T-helper 17 cell (primary cell): ENCODE measurements around the gene ASIC2. TPM values are rescaled to one million over a fixed set of nuclear protein-coding genes. Genes with fewer than 3 reads are reported as not detected.
"Not testable (repeated sequence)": the region's sequence is repeated elsewhere in the genome, so short reads cannot be mapped to it uniquely, and the experiment has no call there.

Experiments
- ATAC-seq: fragments of 150-1000 bp; cut with Tn5 transposase; 2 replicates; pipeline ENCODE4 v1.10.0; 2021; ENCODE audit warnings: mild to moderate bottlenecking, moderate library complexity
- DNase-seq, 3 donors: peaks; one replicate each; pipeline versions ENCODE4 v3.0.0 to v3.0.0-alpha.2; 2020 to 2021
- H3K9me3 ChIP-seq: one replicate; pipeline ENCODE4 v1.7.0; 2013; ENCODE audit warnings: low read length, mild to moderate bottlenecking; ENCODE audit not compliant: control insufficient read depth, poor library complexity, severe bottlenecking
- H3K27ac Mint-ChIP-seq: one replicate; pipeline ENCODE4 v1.8.0; 2022; ENCODE audit warnings: mild to moderate bottlenecking, moderate library complexity, mixed read lengths
- H3K27me3 Mint-ChIP-seq: one replicate; pipeline ENCODE4 v1.8.0; 2022; ENCODE audit warnings: mixed read lengths
- H3K36me3 Mint-ChIP-seq: one replicate; pipeline ENCODE4 v1.8.0; 2022; ENCODE audit warnings: low read depth, mixed read lengths
- H3K4me1 Mint-ChIP-seq: one replicate; pipeline ENCODE4 v1.8.0; 2022; ENCODE audit warnings: mild to moderate bottlenecking, mixed read lengths
- H3K4me3 Mint-ChIP-seq: one replicate; pipeline ENCODE4 v1.8.0; 2022; ENCODE audit warnings: mild to moderate bottlenecking, moderate library complexity, mixed read lengths
- total RNA-seq, 4 donors: library from RNA in 2 of 4; stranded (reverse) in 2 of 4; gene quantifications; one replicate each; pipeline ENCODE4 v1.2.3 and lab custom pipeline; 2022 to 2026

The ASIC2 gene
- total RNA-seq, 2 donors from 2014 or later = not detected

DNA sequence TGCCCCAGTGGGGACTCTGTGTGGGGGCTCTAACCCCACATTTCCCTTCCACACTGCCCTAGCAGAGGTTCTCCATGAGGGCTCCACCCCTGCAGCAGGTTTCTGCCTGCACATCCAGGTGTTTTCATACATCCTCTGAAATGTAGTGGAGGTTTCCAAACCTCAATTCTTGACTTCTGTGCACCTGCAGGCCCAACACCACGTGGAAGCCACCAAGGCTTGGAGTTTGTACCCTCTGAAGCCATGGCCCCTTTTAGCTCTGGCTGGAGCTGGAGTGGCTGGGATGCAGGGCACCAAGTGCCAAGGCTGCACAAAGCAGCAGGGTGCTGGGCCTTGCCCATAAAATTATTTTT is 305.7 kb downstream of the ASIC2 start:
- not testable (repeated sequence) for H3K27ac Mint-ChIP-seq, H3K36me3 Mint-ChIP-seq, H3K9me3 ChIP-seq, ATAC-seq, DNase-seq, H3K4me3 Mint-ChIP-seq, H3K4me1 Mint-ChIP-seq
- H3K27me3 Mint-ChIP-seq = peaks cover 34% of the 10 kb centered on the region

GRCh38 chr17:32985050-32985756 is 307.9 kb downstream of the ASIC2 start:
- no peak for DNase-seq

GRCh38 chr17:32981611-32982010 is 311.5 kb downstream of the ASIC2 start:
- H3K27me3 Mint-ChIP-seq = peaks cover 21% of the 10 kb centered on the region
- H3K4me1 Mint-ChIP-seq, DNase-seq, ATAC-seq, H3K9me3 ChIP-seq, H3K36me3 Mint-ChIP-seq, H3K27ac Mint-ChIP-seq, H3K4me3 Mint-ChIP-seq: not testable (repeated sequence)

More at GRCh38 chr17:32985050-32985756, 307.9 kb downstream of the ASIC2 start:
- no peaks in the 10 kb centered on the region for H3K4me1 Mint-ChIP-seq
- ATAC-seq = no peak
- peaks cover 20% of the 10 kb centered on the region for H3K27me3 Mint-ChIP-seq
- peaks cover 3% of the 10 kb centered on the region for H3K9me3 ChIP-seq
- H3K36me3 Mint-ChIP-seq = no peaks in the 10 kb centered on the region
- no peak overlapping the region for H3K4me3 Mint-ChIP-seq
- H3K27ac Mint-ChIP-seq = no peak overlapping the region

DNA sequence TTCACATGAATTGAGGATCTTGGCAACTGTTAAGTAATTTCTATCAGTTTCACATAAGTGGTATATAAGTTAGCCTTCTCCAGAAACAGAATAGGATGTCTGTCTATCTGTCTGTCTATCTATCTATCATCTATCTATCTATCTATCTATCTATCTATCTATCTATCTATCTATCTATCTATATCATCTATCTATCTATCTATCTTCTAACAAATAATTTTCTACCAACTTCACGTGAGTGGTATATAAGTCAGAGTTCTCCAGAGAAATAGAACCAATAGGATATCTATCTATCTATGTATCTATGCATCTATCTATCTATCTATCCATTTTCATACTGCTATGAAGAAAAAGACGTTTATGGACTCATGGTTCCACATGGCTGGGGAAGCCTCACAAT is 312.9 kb downstream of the ASIC2 start:
- Mint-ChIP-seq H3K36me3 (no peaks in the 10 kb centered on the region), H3K4me1 (no peaks in the 10 kb centered on the region), H3K4me3 (no peak overlapping the region), H3K27ac (no peak overlapping the region), H3K27me3 (peaks cover 21% of the 10 kb centered on the region)
- ATAC-seq = no peak
- DNase-seq = no peak
- no peaks in the 10 kb centered on the region for H3K9me3 ChIP-seq

GRCh38 chr17:32976605-32977004 is 316.5 kb downstream of the ASIC2 start:
- no peaks in the 10 kb centered on the region for H3K4me1 Mint-ChIP-seq
- H3K27ac Mint-ChIP-seq = no peak overlapping the region
- H3K4me3 Mint-ChIP-seq = no peak overlapping the region
- no peaks in the 10 kb centered on the region for H3K9me3 ChIP-seq
- ATAC-seq (no peak), DNase-seq (no peak)
- H3K36me3 Mint-ChIP-seq = no peaks in the 10 kb centered on the region
- peaks cover 7% of the 10 kb centered on the region for H3K27me3 Mint-ChIP-seq

GRCh38 chr17:32976131-32976530 is 317.0 kb downstream of the ASIC2 start:
- Mint-ChIP-seq H3K36me3 (no peaks in the 10 kb centered on the region), H3K4me3 (no peak overlapping the region), H3K27me3 (peaks cover 7% of the 10 kb centered on the region), H3K4me1 (peaks cover 3% of the 10 kb centered on the region), H3K27ac (no peak overlapping the region)
- no peak for DNase-seq
- no peak for ATAC-seq
- no peaks in the 10 kb centered on the region for H3K9me3 ChIP-seq

- ATAC-seq = no peak
- Mint-ChIP-seq H3K36me3 (no peaks in the 10 kb centered on the region), H3K27ac (no peak overlapping the region), H3K4me3 (no peak overlapping the region), H3K27me3 (no peaks in the 10 kb centered on the region), H3K4me1 (peaks cover 3% of the 10 kb centered on the region)
- no peaks in the 10 kb centered on the region for H3K9me3 ChIP-seq
- DNase-seq = no peak
Measured at GRCh38 chr17:32971171-32971570, 321.9 kb downstream of the ASIC2 start.

DNA sequence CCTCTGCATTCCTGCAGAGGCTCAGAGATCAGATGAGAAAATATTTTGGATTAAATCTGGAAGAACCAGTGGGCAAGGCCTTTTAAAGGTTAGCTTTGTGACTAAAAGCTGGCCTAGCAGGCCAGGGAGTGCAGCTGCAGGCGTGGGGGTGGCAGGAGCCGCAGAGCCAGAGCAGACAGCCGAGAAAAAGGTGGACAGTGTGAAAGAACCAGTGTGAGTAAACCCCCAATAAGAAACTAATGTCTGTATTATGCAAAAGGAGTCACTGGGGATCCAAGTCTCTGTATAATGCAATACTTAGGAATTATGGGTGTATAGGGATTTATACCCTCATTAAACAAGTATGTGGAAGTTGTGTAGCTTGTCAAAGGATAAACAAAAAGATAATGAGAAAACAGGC is 322.8 kb downstream of the ASIC2 start:
- Mint-ChIP-seq H3K4me1 (peaks cover 3% of the 10 kb centered on the region), H3K36me3 (no peaks in the 10 kb centered on the region), H3K27ac (no peak overlapping the region), H3K4me3 (no peak overlapping the region), H3K27me3 (peaks cover 5% of the 10 kb centered on the region)
- DNase-seq = no peak
- no peak for ATAC-seq
- H3K9me3 ChIP-seq = no peaks in the 10 kb centered on the region

DNA sequence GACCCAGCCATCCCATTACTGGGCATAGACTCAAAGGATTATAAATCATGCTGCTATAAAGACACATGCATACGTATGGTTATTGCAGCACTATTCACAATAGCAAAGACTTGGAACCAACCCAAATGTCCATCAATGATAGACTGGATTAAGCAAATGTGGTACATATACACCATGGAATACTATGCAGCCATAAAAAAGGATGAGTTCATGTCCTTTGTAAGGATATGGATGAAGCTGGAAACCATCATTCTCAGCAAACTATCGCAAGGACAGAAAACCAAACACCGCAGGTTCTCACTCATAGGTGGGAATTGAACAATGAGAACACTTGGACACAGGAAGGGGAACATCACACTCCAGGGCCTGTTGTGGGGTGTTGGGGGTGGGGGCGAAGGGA is 323.9 kb downstream of the ASIC2 start:
- H3K4me1 Mint-ChIP-seq, ATAC-seq, H3K4me3 Mint-ChIP-seq, H3K27ac Mint-ChIP-seq, DNase-seq, H3K36me3 Mint-ChIP-seq, H3K9me3 ChIP-seq: not testable (repeated sequence)
- peaks cover 14% of the 10 kb centered on the region for H3K27me3 Mint-ChIP-seq

- no peaks in the 10 kb centered on the region for H3K9me3 ChIP-seq
- H3K27me3 Mint-ChIP-seq = peaks cover 52% of the 10 kb centered on the region
- H3K27ac Mint-ChIP-seq = no peak overlapping the region
- no peak overlapping the region for H3K4me3 Mint-ChIP-seq
- no peak for DNase-seq
- H3K36me3 Mint-ChIP-seq = peaks cover 3% of the 10 kb centered on the region
- no peaks in the 10 kb centered on the region for H3K4me1 Mint-ChIP-seq
- no peak for ATAC-seq
Measured at GRCh38 chr17:32964541-32964940, 328.6 kb downstream of the ASIC2 start.
